ENCODE results near the gene RNF182.
"Not testable (repeated sequence)": the region's sequence is repeated elsewhere in the genome, so short reads cannot be mapped to it uniquely, and the experiment has no call there.

The RNF182 gene

DNA sequence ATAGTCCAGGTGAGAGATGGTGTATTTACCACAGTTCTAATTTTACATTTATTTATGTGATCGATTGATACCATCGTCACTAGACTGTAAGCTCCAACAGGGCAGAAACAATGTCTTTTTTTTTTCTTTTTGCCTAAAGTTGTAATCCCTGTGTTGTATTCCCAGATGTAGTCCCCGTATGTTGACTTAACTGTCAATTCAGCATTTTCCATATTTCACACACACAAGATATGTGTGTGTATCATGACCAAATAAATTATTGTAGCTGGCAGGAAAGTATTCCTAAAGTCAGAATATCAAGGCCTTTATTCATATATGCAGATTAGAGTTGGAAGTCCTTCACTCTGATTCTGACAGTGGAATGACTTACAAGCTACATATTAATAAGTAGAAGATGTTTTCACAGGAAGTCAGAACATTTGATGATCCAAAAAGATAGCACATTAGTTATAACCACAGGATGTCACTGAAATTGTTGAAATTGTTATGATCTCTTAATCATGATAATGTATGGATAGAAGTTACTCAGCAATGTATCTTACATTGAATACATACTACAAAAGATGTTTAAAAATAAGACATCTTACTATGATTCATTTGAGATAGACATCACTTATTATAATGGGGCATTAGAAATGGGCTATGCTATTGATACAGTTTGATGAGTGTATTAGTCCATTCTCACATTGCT lies 10.6 kb downstream of the RNF182 start:
- no peaks in the 10 kb centered on the region for H3K9me3 ChIP-seq (ENCODE audit: insufficient read depth, low read depth, low read length)
- no peak overlapping the region for H3K9ac ChIP-seq (ENCODE audit: low read depth, low read length)
- H3K36me3 ChIP-seq (ENCODE audit: insufficient read depth, low read depth, low read length) = no peaks in the 10 kb centered on the region
- H3K4me1 ChIP-seq (ENCODE audit: insufficient read depth, low read length) = peaks cover 9% of the 10 kb centered on the region; the same call in 1 of the 2 replicates
- H3K27me3 ChIP-seq (ENCODE audit: insufficient read depth, low read length) = no peaks in the 10 kb centered on the region
- H3K27ac ChIP-seq (ENCODE audit: low read length) = no peak overlapping the region
- no peak overlapping the region for H3K4me3 ChIP-seq (ENCODE audit: low read length)

DNA sequence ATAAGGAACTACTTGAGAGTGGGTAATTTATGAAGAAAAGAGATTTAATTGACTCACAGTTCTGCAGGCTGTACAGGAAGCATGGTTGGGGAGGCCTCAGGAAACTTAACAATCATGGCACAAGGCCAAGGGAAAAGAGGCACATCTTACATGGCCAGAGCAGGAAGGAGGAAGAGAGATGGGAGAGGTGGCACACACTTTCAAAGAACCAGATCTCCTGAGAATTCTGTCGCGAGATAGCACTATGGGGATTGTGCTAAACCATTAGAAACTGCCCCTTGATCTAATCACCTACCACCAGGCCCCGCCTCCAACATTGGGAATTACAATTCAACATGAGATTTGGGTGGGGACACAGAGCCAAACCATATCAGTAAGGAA lies 11.1 kb downstream of the RNF182 start:
- H3K4me1 ChIP-seq (ENCODE audit: insufficient read depth, low read length); H3K4me3 ChIP-seq (ENCODE audit: low read length); H3K27me3 ChIP-seq (ENCODE audit: insufficient read depth, low read length); H3K9me3 ChIP-seq (ENCODE audit: insufficient read depth, low read depth, low read length); H3K27ac ChIP-seq (ENCODE audit: low read length); H3K9ac ChIP-seq (ENCODE audit: low read depth, low read length); H3K36me3 ChIP-seq (ENCODE audit: insufficient read depth, low read depth, low read length): not testable (repeated sequence)

DNA sequence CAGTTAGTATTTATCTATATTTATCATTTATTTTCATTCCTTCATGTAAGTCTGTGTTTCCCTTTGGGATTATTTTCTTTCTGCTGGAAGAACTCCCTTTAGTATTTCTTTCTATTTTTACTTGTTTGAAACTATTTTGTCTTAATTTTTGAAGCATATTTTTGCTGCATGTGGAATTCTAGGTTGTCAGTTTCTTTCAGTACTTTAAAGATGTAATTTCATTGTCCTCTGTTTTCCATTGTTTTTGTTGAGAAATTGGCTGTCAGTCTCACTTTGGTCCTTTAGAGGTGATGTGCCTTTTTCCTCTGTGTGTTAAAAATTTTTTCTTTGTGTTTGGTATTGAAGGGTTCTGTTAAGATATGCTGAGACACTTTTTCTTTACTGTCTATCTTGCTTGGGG lies 17.1 kb downstream of the RNF182 start:
- no peak overlapping the region for H3K9ac ChIP-seq (ENCODE audit: low read depth, low read length)
- H3K27me3 ChIP-seq (ENCODE audit: insufficient read depth, low read length) = no peaks in the 10 kb centered on the region
- H3K4me3 ChIP-seq (ENCODE audit: low read length) = no peak overlapping the region
- peaks cover 12% of the 10 kb centered on the region; the same call in 1 of the 2 replicates for H3K9me3 ChIP-seq (ENCODE audit: insufficient read depth, low read depth, low read length)
- no peaks in the 10 kb centered on the region for H3K36me3 ChIP-seq (ENCODE audit: insufficient read depth, low read depth, low read length)
- H3K4me1 ChIP-seq (ENCODE audit: insufficient read depth, low read length) = 0 out of 2 replicates have a peak, but pooled peaks cover 4% of the 10 kb centered on the region
- H3K27ac ChIP-seq (ENCODE audit: low read length) = no peak overlapping the region

- H3K27ac ChIP-seq (ENCODE audit: low read length) = no peak overlapping the region
- no peaks in the 10 kb centered on the region for H3K27me3 ChIP-seq (ENCODE audit: insufficient read depth, low read length)
- H3K9ac ChIP-seq (ENCODE audit: low read depth, low read length) = no peak overlapping the region
- H3K4me3 ChIP-seq (ENCODE audit: low read length) = no peak overlapping the region
- 0 out of 2 replicates have a peak, but pooled peaks cover 4% of the 10 kb centered on the region for H3K4me1 ChIP-seq (ENCODE audit: insufficient read depth, low read length)
- H3K36me3 ChIP-seq (ENCODE audit: insufficient read depth, low read depth, low read length) = no peaks in the 10 kb centered on the region
- H3K9me3 ChIP-seq (ENCODE audit: insufficient read depth, low read depth, low read length) = peaks cover 33% of the 10 kb centered on the region
Observed at GRCh38 chr6:13943943-13944342, 19.2 kb downstream of the RNF182 start.

GRCh38 chr6:13946506-13946905 lies 21.8 kb downstream of the RNF182 start:
- H3K27me3 ChIP-seq (ENCODE audit: insufficient read depth, low read length) = no peaks in the 10 kb centered on the region

GRCh38 chr6:13947611-13948178 lies 22.9 kb downstream of the RNF182 start:
- H3K4me1 ChIP-seq (ENCODE audit: insufficient read depth, low read length) = peaks cover 4% of the 10 kb centered on the region; the same call in 1 of the 2 replicates
- H3K9me3 ChIP-seq (ENCODE audit: insufficient read depth, low read depth, low read length) = peaks cover 62% of the 10 kb centered on the region
- no peaks in the 10 kb centered on the region for H3K36me3 ChIP-seq (ENCODE audit: insufficient read depth, low read depth, low read length)
- H3K4me3 ChIP-seq (ENCODE audit: low read length) = no peak overlapping the region
- no peaks in the 10 kb centered on the region for H3K27me3 ChIP-seq (ENCODE audit: insufficient read depth, low read length)
- H3K9ac ChIP-seq (ENCODE audit: low read depth, low read length) = no peak overlapping the region
- no peak overlapping the region for H3K27ac ChIP-seq (ENCODE audit: low read length)

More at GRCh38 chr6:13946506-13946905, 21.8 kb downstream of the RNF182 start:
- Histone ChIP-seq H3K4me3 (ENCODE audit: low read length) (no peak overlapping the region), H3K9me3 (ENCODE audit: insufficient read depth, low read depth, low read length) (peaks cover 58% of the 10 kb centered on the region), H3K36me3 (ENCODE audit: insufficient read depth, low read depth, low read length) (no peaks in the 10 kb centered on the region), H3K27ac (ENCODE audit: low read length) (no peak overlapping the region), H3K9ac (ENCODE audit: low read depth, low read length) (no peak overlapping the region), H3K4me1 (ENCODE audit: insufficient read depth, low read length) (0 out of 2 replicates have a peak, but pooled peaks cover 4% of the 10 kb centered on the region)

GRCh38 chr6:13952101-13952500 lies 27.3 kb downstream of the RNF182 start:
- no peak overlapping the region for H3K27ac ChIP-seq (ENCODE audit: low read length)
- H3K9ac ChIP-seq (ENCODE audit: low read depth, low read length) = no peak overlapping the region
- H3K36me3 ChIP-seq (ENCODE audit: insufficient read depth, low read depth, low read length) = no peaks in the 10 kb centered on the region
- H3K27me3 ChIP-seq (ENCODE audit: insufficient read depth, low read length) = no peaks in the 10 kb centered on the region
- peaks cover 47% of the 10 kb centered on the region for H3K9me3 ChIP-seq (ENCODE audit: insufficient read depth, low read depth, low read length)
- peaks cover 12% of the 10 kb centered on the region for H3K4me1 ChIP-seq (ENCODE audit: insufficient read depth, low read length)
- H3K4me3 ChIP-seq (ENCODE audit: low read length) = no peak overlapping the region

DNA sequence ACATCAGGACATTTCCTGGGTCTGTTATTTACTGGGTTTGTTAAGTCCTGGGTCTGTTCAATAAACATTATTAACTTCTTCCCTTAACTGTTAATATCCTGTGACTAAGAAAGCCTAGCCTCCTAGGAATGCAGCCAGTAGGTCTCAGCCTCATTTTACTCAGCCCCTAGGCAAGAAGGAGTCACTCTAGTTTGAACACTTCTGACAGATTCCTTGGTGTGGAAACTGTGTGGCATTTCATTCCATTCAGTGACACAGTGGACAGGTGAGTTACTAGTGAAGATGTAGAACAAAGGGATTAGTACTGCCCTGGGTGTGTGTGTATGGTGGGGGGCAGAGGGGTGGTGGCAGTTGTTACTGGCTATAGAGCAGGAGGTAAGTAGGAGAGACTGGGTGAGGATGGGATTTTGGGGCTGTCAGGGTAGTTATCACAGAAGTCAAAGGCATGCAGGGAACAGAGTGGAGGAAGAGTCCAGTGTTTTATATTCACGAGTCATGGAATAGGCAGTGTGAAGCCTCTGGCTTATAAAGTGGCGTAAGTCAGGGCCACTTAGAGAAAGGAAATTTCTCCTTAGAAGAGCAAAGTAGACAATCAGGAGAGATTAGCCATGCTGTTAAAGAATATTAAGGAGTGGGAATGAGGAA lies 28.4 kb downstream of the RNF182 start:
- Histone ChIP-seq H3K36me3 (ENCODE audit: insufficient read depth, low read depth, low read length) (no peaks in the 10 kb centered on the region), H3K27me3 (ENCODE audit: insufficient read depth, low read length) (no peaks in the 10 kb centered on the region), H3K27ac (ENCODE audit: low read length) (no peak overlapping the region), H3K9ac (ENCODE audit: low read depth, low read length) (no peak overlapping the region), H3K4me1 (ENCODE audit: insufficient read depth, low read length) (peaks cover 12% of the 10 kb centered on the region), H3K4me3 (ENCODE audit: low read length) (no peak overlapping the region), H3K9me3 (ENCODE audit: insufficient read depth, low read depth, low read length) (peaks cover 37% of the 10 kb centered on the region)

GRCh38 chr6:13965582-13966127 lies 40.9 kb downstream of the RNF182 start:
- Histone ChIP-seq H3K9me3 (ENCODE audit: insufficient read depth, low read depth, low read length) (peaks cover 14% of the 10 kb centered on the region; the same call in 1 of the 2 replicates), H3K4me1 (ENCODE audit: insufficient read depth, low read length) (no peaks in the 10 kb centered on the region), H3K27me3 (ENCODE audit: insufficient read depth, low read length) (no peaks in the 10 kb centered on the region), H3K36me3 (ENCODE audit: insufficient read depth, low read depth, low read length) (no peaks in the 10 kb centered on the region), H3K9ac (ENCODE audit: low read depth, low read length) (no peak overlapping the region), H3K4me3 (ENCODE audit: low read length) (no peak overlapping the region), H3K27ac (ENCODE audit: low read length) (no peak overlapping the region)

- no peaks in the 10 kb centered on the region for H3K4me1 ChIP-seq (ENCODE audit: insufficient read depth, low read length)
- H3K4me3 ChIP-seq (ENCODE audit: low read length) = no peak overlapping the region
- no peaks in the 10 kb centered on the region for H3K36me3 ChIP-seq (ENCODE audit: insufficient read depth, low read depth, low read length)
- H3K27ac ChIP-seq (ENCODE audit: low read length) = no peak overlapping the region
- H3K9ac ChIP-seq (ENCODE audit: low read depth, low read length) = no peak overlapping the region
- H3K9me3 ChIP-seq (ENCODE audit: insufficient read depth, low read depth, low read length) = peaks cover 36% of the 10 kb centered on the region
- H3K27me3 ChIP-seq (ENCODE audit: insufficient read depth, low read length) = no peaks in the 10 kb centered on the region
Observed at GRCh38 chr6:13971303-13971702, 46.6 kb downstream of the RNF182 start.

GRCh38 chr6:13972602-13973001 lies 47.9 kb downstream of the RNF182 start:
- peaks cover 35% of the 10 kb centered on the region for H3K9me3 ChIP-seq (ENCODE audit: insufficient read depth, low read depth, low read length)
- not testable (repeated sequence) for H3K4me1 ChIP-seq (ENCODE audit: insufficient read depth, low read length); H3K9ac ChIP-seq (ENCODE audit: low read depth, low read length); H3K36me3 ChIP-seq (ENCODE audit: insufficient read depth, low read depth, low read length); H3K4me3 ChIP-seq (ENCODE audit: low read length); H3K27ac ChIP-seq (ENCODE audit: low read length); H3K27me3 ChIP-seq (ENCODE audit: insufficient read depth, low read length)

- H3K27me3 ChIP-seq (ENCODE audit: insufficient read depth, low read length); H3K27ac ChIP-seq (ENCODE audit: low read length); H3K36me3 ChIP-seq (ENCODE audit: insufficient read depth, low read depth, low read length); H3K4me1 ChIP-seq (ENCODE audit: insufficient read depth, low read length); H3K4me3 ChIP-seq (ENCODE audit: low read length); H3K9ac ChIP-seq (ENCODE audit: low read depth, low read length): not testable (repeated sequence)
- H3K9me3 ChIP-seq (ENCODE audit: insufficient read depth, low read depth, low read length) = peaks cover 35% of the 10 kb centered on the region
Observed at GRCh38 chr6:13973422-13973821, 48.7 kb downstream of the RNF182 start.
